ENCODE data around the gene NTF4.

The NTF4 gene

GRCh38 chr19:49017041-49017665 is 47.5 kb downstream of the NTF4 start, which contains the start of gene LHB (continued):
- no peak for TF ChIP-seq ARNTL (CRISPR knock-in tag; IDR thresholded peaks at IDR 0.05; ENCODE audit: borderline replicate concordance, low read depth)
- no peak for TF ChIP-seq PPARA (CRISPR knock-in tag; IDR thresholded peaks at IDR 0.05; ENCODE audit: borderline replicate concordance)
- no peak for TF ChIP-seq CREB5 (CRISPR knock-in tag; IDR thresholded peaks at IDR 0.05; ENCODE audit: low read depth)
- TF ChIP-seq ZFP3 (CRISPR knock-in tag; IDR thresholded peaks at IDR 0.05), result no peak
- TF ChIP-seq CSDC2 (CRISPR knock-in tag; IDR thresholded peaks at IDR 0.05), result no peak
- TF ChIP-seq POU6F1 (CRISPR knock-in tag; IDR thresholded peaks at IDR 0.05; ENCODE audit: borderline replicate concordance, low read depth), result no peak

GRCh38 chr19:49016067-49016839 is 48.4 kb downstream of the NTF4 start:
- TF ChIP-seq ZNF70 (CRISPR knock-in tag; IDR thresholded peaks at IDR 0.05) (no peak), TOX (CRISPR knock-in tag; IDR thresholded peaks at IDR 0.05; ENCODE audit: borderline replicate concordance) (no peak)

GRCh38 chr19:49014870-49015255 is 49.8 kb downstream of the NTF4 start:
- ATAC-seq, result no peak
- TF ChIP-seq ISL1 (CRISPR knock-in tag; IDR thresholded peaks at IDR 0.05) (no peak), POU6F1 (CRISPR knock-in tag; IDR thresholded peaks at IDR 0.05; ENCODE audit: borderline replicate concordance, low read depth) (no peak), ZNF70 (CRISPR knock-in tag; IDR thresholded peaks at IDR 0.05) (no peak), CREB5 (CRISPR knock-in tag; IDR thresholded peaks at IDR 0.05; ENCODE audit: low read depth) (no peak), BACH2 (CRISPR knock-in tag; IDR thresholded peaks at IDR 0.05; ENCODE audit: borderline replicate concordance) (no peak), GLIS3 (CRISPR knock-in tag; IDR thresholded peaks at IDR 0.05) (no peak), ZFP3 (CRISPR knock-in tag; IDR thresholded peaks at IDR 0.05) (no peak), CSDC2 (CRISPR knock-in tag; IDR thresholded peaks at IDR 0.05) (no peak), ARNTL (CRISPR knock-in tag; IDR thresholded peaks at IDR 0.05; ENCODE audit: borderline replicate concordance, low read depth) (no peak), ZC3H10 (CRISPR knock-in tag; IDR thresholded peaks at IDR 0.05) (no peak), PPARA (CRISPR knock-in tag; IDR thresholded peaks at IDR 0.05; ENCODE audit: borderline replicate concordance) (no peak), TCF4 (CRISPR knock-in tag; IDR thresholded peaks at IDR 0.05; ENCODE audit: borderline replicate concordance) (no peak)

More at GRCh38 chr19:49016067-49016839, 48.4 kb downstream of the NTF4 start:
- ATAC-seq, result no peak

GRCh38 chr19:49014123-49014869 is 50.3 kb downstream of the NTF4 start:
- no peak for ATAC-seq
- TF ChIP-seq RARB (CRISPR knock-in tag; IDR thresholded peaks at IDR 0.05), result no peak
- TF ChIP-seq ZNF70 (CRISPR knock-in tag; IDR thresholded peaks at IDR 0.05), result no peak
- TF ChIP-seq CSRNP3 (CRISPR knock-in tag; IDR thresholded peaks at IDR 0.05), result no peak
- no peak for TF ChIP-seq OSR1 (CRISPR knock-in tag; IDR thresholded peaks at IDR 0.05)

Measured in SK-N-SH treated with all-trans-retinoic acid at 6 μM for 48 hours (cell line).